ENCODE measurements around the gene EXOC4.

EXOC4 gene

GRCh38 chr7:133682364-133683181 is 429.7 kb downstream of the EXOC4 start:
- no peak for DNase-seq

- DNase-seq = no peak
Measured at GRCh38 chr7:133683182-133683454, 430.2 kb downstream of the EXOC4 start.

GRCh38 chr7:133688483-133689239 is 435.8 kb downstream of the EXOC4 start:
- no peak for DNase-seq

- no peak for DNase-seq
Measured at GRCh38 chr7:133690740-133691139, 437.9 kb downstream of the EXOC4 start.

GRCh38 chr7:133691727-133692610 is 439.1 kb downstream of the EXOC4 start:
- DNase-seq = no peak

GRCh38 chr7:133693281-133693680 is 440.4 kb downstream of the EXOC4 start:
- no peak for DNase-seq

GRCh38 chr7:133696056-133696455 is 443.2 kb downstream of the EXOC4 start:
- no peak for DNase-seq

GRCh38 chr7:133697585-133697984 is 444.7 kb downstream of the EXOC4 start:
- DNase-seq = no peak

GRCh38 chr7:133698127-133698526 is 445.2 kb downstream of the EXOC4 start:
- DNase-seq = no peak

GRCh38 chr7:133699386-133699785 is 446.5 kb downstream of the EXOC4 start:
- no peak for DNase-seq

- no peak for DNase-seq
Measured at GRCh38 chr7:133702078-133702477, 449.2 kb downstream of the EXOC4 start.

GRCh38 chr7:133702960-133703359 is 450.1 kb downstream of the EXOC4 start:
- DNase-seq = no peak

- no peak for DNase-seq
Measured at GRCh38 chr7:133703547-133703946, 450.7 kb downstream of the EXOC4 start.

- no peak for DNase-seq
Measured at GRCh38 chr7:133704453-133704852, 451.6 kb downstream of the EXOC4 start.

GRCh38 chr7:133705596-133705995 is 452.7 kb downstream of the EXOC4 start:
- no peak for DNase-seq

GRCh38 chr7:133706016-133706415 is 453.1 kb downstream of the EXOC4 start:
- no peak for DNase-seq

GRCh38 chr7:133709036-133709880 is 456.4 kb downstream of the EXOC4 start:
- DNase-seq = no peak

GRCh38 chr7:133712544-133712943 is 459.7 kb downstream of the EXOC4 start:
- DNase-seq = no peak

- no peak for DNase-seq
Measured at GRCh38 chr7:133714654-133715053, 461.8 kb downstream of the EXOC4 start.

- DNase-seq = no peak
Measured at GRCh38 chr7:133718131-133718530, 465.3 kb downstream of the EXOC4 start.

GRCh38 chr7:133723044-133723443 is 470.2 kb downstream of the EXOC4 start:
- DNase-seq = no peak

- DNase-seq = no peak
Measured at GRCh38 chr7:133724148-133724547, 471.3 kb downstream of the EXOC4 start.

- no peak for DNase-seq
Measured at GRCh38 chr7:133724694-133725093, 471.8 kb downstream of the EXOC4 start.

All from NCI-H2171 treated with DMSO at 0.1 percent for 48 hours (cell line).